Activated CD8-positive, alpha-beta memory T cell treated with anti-CD3 and anti-CD28 coated beads for 36 hours (primary cell): ENCODE results near the gene PAQR6. TPM values are rescaled to one million over a fixed set of nuclear protein-coding genes. Genes with fewer than 3 reads are reported as not detected.

Source experiments
- CTCF ChIA-PET: fragments of 350-600 bp; sonication (Branson Sonifier 250); formaldehyde crosslinking; loops from one replicate; lab custom pipeline; 2021; ENCODE audit warnings: antibody characterized with exemption; lab: Charles Lee
- POLR2A ChIA-PET: fragments of 350-600 bp; sonication (Branson Sonifier 250); formaldehyde crosslinking; loops from one replicate; lab custom pipeline; 2021; ENCODE audit warnings: antibody characterized with exemption; lab: Charles Lee
- total RNA-seq, 2 experiments: library from RNA; stranded (reverse); gene quantifications; one replicate each; pipeline ENCODE4 v1.2.3, GENCODE V29; 2021

PAQR6 gene
- total RNA-seq, 2 experiments from 2014 or later = 2.3 to 2.5 TPM

GRCh38 chr1:156244712-156245111 is 3.1 kb downstream of the PAQR6 start:
- CTCF ChIA-PET = no interaction called here

GRCh38 chr1:156244126-156244525 is 3.7 kb downstream of the PAQR6 start:
- ChIA-PET POLR2A (no interaction called here), CTCF (interaction anchor here (1.6 kb wide), 1 partner anchor 91 kb away, joined by 4 read pairs; the partner anchor contains the start of gene SEMA4A)

More at GRCh38 chr1:156244712-156245111, 3.1 kb downstream of the PAQR6 start:
- POLR2A ChIA-PET = interaction anchor here (1.4 kb wide), 1 partner anchor 8 kb away, joined by 3 read pairs; no protein-coding TSS in a partner anchor

DNA sequence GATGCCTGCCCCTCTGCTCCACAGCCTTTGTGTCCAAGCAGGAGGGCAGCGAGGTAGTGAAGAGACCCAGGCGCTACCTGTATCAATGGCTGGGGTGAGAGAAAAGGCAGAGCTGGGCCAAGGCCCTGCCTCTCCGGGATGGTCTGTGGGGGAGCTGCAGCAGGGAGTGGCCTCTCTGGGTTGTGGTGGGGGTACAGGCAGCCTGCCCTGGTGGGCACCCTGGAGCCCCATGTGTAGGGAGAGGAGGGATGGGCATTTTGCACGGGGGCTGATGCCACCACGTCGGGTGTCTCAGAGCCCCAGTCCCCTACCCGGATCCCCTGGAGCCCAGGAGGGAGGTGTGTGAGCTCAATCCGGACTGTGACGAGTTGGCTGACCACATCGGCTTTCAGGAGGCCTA is 5.1 kb downstream of the PAQR6 start:
- POLR2A ChIA-PET = no interaction called here
- CTCF ChIA-PET = interaction anchor here (1.6 kb wide), 1 partner anchor 90 kb away, joined by 4 read pairs; the partner anchor contains the start of gene SEMA4A

DNA sequence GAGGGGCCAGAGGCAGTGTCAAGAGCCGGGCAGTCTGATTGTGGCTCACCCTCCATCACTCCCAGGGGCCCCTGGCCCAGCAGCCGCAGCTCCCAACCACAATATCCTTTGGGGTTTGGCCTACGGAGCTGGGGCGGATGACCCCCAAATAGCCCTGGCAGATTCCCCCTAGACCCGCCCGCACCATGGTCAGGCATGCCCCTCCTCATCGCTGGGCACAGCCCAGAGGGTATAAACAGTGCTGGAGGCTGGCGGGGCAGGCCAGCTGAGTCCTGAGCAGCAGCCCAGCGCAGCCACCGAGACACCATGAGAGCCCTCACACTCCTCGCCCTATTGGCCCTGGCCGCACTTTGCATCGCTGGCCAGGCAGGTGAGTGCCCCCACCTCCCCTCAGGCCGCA is 5.9 kb downstream of the PAQR6 start, which contains the start of gene BGLAP:
Gene BGLAP, plus strand, starts transcription at position 259 of the 400 bp plus-strand sequence. Its CDS starts 48 bp downstream, at position 307.
- CTCF ChIA-PET = no interaction called here
- POLR2A ChIA-PET = no interaction called here

- ChIA-PET POLR2A (no interaction called here), CTCF (no interaction called here)
These were observed 6.5 kb downstream of the PAQR6 start for GRCh38 chr1:156241311-156241811.

GRCh38 chr1:156238248-156238647 is 9.6 kb downstream of the PAQR6 start:
- CTCF ChIA-PET = no interaction called here
- POLR2A ChIA-PET = no interaction called here

DNA sequence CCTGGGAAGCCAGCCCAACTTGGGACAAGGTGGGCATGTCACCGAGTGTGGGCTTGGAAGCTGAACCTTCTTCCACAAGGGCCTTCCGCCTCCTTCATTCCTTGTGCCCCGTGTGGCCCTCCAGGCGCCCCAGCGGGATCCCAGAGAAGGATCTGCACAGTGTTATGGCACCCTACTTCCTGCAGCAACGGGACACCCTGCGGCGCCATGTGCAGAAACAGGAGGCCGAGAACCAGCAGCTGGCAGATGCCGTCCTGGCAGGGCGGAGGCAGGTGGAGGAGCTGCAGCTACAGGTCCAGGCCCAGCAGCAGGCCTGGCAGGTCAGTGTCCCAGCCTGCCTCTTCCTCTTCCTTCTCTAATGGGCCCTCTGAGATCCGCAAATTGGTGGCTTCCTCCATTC is 11.7 kb downstream of the PAQR6 start:
- CTCF ChIA-PET = interaction anchor here (0.5 to 0.6 kb wide), 2 partner anchors 37 to 310 kb away, joined by 3 to 4 read pairs; no protein-coding TSS in a partner anchor

DNA sequence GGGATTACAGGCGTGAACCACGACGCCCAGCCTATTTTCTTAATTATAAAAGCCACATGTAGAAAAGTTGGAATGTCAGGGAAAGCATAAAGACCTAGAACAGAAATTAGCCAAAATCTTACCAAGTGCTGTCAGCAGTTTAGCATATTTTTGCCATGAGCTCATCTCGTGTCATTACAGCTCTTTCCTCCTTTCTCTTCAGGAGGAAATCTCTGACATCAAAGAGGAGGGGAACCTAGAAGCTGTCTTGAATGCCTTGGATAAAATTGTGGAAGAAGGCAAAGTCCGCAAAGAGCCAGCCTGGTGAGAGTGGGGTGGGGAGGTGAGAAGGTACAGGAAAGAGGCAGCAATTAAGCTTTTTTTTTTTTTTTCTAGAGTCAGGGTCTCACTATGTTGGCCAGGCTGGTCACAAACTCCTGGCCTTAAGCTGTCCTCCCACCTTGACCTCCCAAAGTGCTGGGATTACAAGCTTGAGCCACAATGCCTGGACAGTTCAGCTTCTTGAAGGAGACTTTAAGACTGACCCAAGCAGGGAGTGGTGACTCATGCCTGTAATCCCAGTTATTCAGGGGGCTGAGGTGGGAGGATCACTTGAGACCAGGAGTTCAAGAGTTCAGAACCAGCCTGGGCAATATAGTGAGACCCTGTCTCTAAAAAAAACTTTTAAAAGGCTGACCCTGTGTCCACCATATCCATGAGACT is 14.3 kb downstream of the PAQR6 start:
- ChIA-PET POLR2A (interaction anchor here (0.5 to 0.6 kb wide), 2 partner anchors 27 to 106 kb away, joined by 3 to 5 read pairs; no protein-coding TSS in a partner anchor), CTCF (interaction anchor here (0.7 to 1.7 kb wide), 5 partner anchors 9 to 95 kb away, joined by 3 to 6 read pairs (median 3); partner anchors contain the start of genes SMG5 and TMEM79)

More for the DNA sequence above, 11.7 kb downstream of the PAQR6 start:
- POLR2A ChIA-PET = interaction anchor here (0.6 to 1.0 kb wide), 2 partner anchors 9 to 13 kb away, joined by 3 read pairs; no protein-coding TSS in a partner anchor

GRCh38 chr1:156232201-156232894 is 15.5 kb downstream of the PAQR6 start:
- ChIA-PET POLR2A (interaction anchor here (0.6 kb wide), 1 partner anchor 81 kb away, joined by 6 read pairs; no protein-coding TSS in a partner anchor), CTCF (interaction anchor here (0.7 to 1.7 kb wide), 3 partner anchors 51 to 219 kb away, joined by 3 to 6 read pairs (median 3); partner anchors contain the start of genes SMG5 and TMEM79)

DNA sequence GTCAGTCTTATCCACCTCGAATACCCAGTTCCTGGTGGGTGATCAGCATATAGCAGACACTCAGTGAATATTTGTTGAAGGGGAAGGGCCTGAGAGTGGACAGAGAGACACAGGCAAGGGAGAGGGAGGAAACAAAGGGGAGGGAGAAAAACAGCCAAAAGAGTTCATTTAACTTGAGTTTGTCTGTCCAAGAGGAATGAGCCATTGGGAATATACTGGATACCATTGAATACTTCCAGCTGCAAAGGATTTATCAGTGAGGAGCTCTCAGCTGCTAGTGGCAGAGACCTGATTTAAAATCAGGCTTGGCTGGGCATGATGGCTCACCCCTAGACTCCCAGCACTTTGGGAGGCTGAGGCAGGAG is 17.4 kb downstream of the PAQR6 start:
- CTCF ChIA-PET = interaction anchor here (2.0 kb wide), 1 partner anchor 83 kb away, joined by 4 read pairs; no protein-coding TSS in a partner anchor
- POLR2A ChIA-PET = no interaction called here

GRCh38 chr1:156229809-156230472 is 17.9 kb downstream of the PAQR6 start:
- CTCF ChIA-PET = interaction anchor here (1.0 to 2.0 kb wide), 3 partner anchors 17 to 88 kb away, joined by 4 to 5 read pairs (median 4); partner anchors contain the start of gene PMF1
- POLR2A ChIA-PET = no interaction called here

- ChIA-PET POLR2A (interaction anchor here (0.7 kb wide), 1 partner anchor 87 kb away, joined by 5 read pairs; no protein-coding TSS in a partner anchor), CTCF (interaction anchor here (1.0 to 1.7 kb wide), 2 partner anchors 15 to 131 kb away, joined by 3 to 5 read pairs; partner anchors contain the start of gene PMF1)
These were observed 19.4 kb downstream of the PAQR6 start for GRCh38 chr1:156228501-156228900.

GRCh38 chr1:156226782-156227181 is 21.1 kb downstream of the PAQR6 start:
- CTCF ChIA-PET = interaction anchor here (1.0 to 5.1 kb wide), 8 partner anchors 13 to 97 kb away, joined by 3 to 78 read pairs (median 30); partner anchors contain the start of gene PMF1
- POLR2A ChIA-PET = interaction anchor here (1.1 to 4.2 kb wide), 3 partner anchors 9 to 130 kb away, joined by 4 to 42 read pairs (median 4); partner anchors contain the start of gene PMF1

GRCh38 chr1:156226116-156226538 is 21.7 kb downstream of the PAQR6 start:
- POLR2A ChIA-PET = interaction anchor here (1.1 to 4.2 kb wide), 3 partner anchors 9 to 129 kb away, joined by 4 to 42 read pairs (median 4); partner anchors contain the start of gene PMF1
- CTCF ChIA-PET = interaction anchor here (1.0 to 5.1 kb wide), 16 partner anchors 13 to 143 kb away, joined by 3 to 78 read pairs (median 8); partner anchors contain the start of genes PMF1, SLC25A44 and SMG5

DNA sequence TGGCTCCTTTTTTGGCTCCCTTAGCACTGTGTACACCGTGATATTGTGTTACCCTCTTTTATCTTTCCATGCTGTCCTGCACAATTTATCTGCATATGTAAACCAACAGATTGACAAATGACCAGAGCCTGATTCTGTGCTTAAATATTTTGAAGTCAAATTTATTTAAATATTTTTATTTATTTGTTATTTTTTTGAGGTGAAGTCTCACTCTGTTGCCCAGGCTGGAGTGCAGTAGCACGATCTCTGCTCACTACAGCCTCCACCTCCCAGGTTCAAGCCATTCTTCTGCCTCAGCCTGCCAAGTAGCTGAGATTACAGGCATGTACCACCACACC is 22.2 kb downstream of the PAQR6 start:
- ChIA-PET CTCF (interaction anchor here (0.7 to 5.1 kb wide), 26 partner anchors 12 to 154 kb away, joined by 3 to 78 read pairs (median 6); partner anchors contain the start of genes PMF1, SEMA4A, SLC25A44 and SMG5), POLR2A (interaction anchor here (0.8 to 4.2 kb wide), 4 partner anchors 8 to 129 kb away, joined by 4 to 42 read pairs (median 4); partner anchors contain the start of genes PMF1 and SLC25A44)

- ChIA-PET CTCF (interaction anchor here (1.5 to 2.4 kb wide), 2 partner anchors 10 to 72 kb away, joined by 7 read pairs; partner anchors contain the start of gene PMF1), POLR2A (interaction anchor here (2.3 kb wide), 1 partner anchor 9 kb away, joined by 16 read pairs; the partner anchor contains the start of gene PMF1)
These were observed 25.7 kb downstream of the PAQR6 start for GRCh38 chr1:156221986-156222692.

DNA sequence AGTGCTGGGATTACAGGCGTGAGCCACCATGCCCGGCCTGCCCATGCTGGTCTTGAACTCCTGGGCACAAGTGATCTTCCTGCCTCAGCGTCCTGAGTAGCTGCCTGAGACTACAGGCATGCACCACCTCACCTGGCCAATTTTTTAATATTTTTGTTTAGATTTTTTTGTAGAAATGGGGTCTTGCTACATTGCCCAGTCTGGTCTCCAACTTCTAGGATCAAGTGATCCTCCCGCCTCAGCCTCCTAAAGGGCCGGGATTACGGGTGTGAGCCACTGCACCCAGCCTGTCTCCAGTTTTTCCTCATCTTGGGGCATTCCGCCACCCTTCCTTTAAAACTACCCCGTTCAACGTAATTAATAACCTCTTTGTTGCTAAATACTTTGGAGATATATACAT is 27.6 kb downstream of the PAQR6 start:
- CTCF ChIA-PET = interaction anchor here (1.4 kb wide), 1 partner anchor 65 kb away, joined by 4 read pairs; no protein-coding TSS in a partner anchor

More for the DNA sequence above, 27.6 kb downstream of the PAQR6 start:
- POLR2A ChIA-PET = interaction anchor here (2.3 kb wide), 1 partner anchor 7 kb away, joined by 16 read pairs; the partner anchor contains the start of gene PMF1
